A673 (cell line): ENCODE measurements around the gene MOV10.

Source experiments
- CTCF ChIP-seq: fragments of 300-800, 200-600 bp; sonication (generic); conservative IDR thresholded peaks from 2 replicates; pipeline ENCODE4 v1.5.1; 2017; ENCODE audit warnings: low read depth, mild to moderate bottlenecking, antibody characterized with exemption, low read length, moderate library complexity, mixed read lengths
- EZH2 ChIP-seq: fragments of 200-600 bp; sonication (generic); IDR thresholded peaks from 2 replicates; pipeline ENCODE4 v1.6.1; 2017; ENCODE audit warnings: borderline replicate concordance, low read depth, mild to moderate bottlenecking, mixed read lengths, antibody characterized with exemption, low read length; ENCODE audit not compliant: poor library complexity, severe bottlenecking

- TF ChIP-seq CTCF (no peak), EZH2 (no peak)
These were observed 23.3 kb upstream of the MOV10 start for GRCh38 chr1:112651205-112651604.
